ENCODE data around the gene PCNT. TPM values are rescaled to one million over a fixed set of nuclear protein-coding genes. Genes with fewer than 3 reads are reported as not detected.

Gene PCNT
- total RNA-seq, 1 donor from 2014 or later: 18.1 TPM

DNA sequence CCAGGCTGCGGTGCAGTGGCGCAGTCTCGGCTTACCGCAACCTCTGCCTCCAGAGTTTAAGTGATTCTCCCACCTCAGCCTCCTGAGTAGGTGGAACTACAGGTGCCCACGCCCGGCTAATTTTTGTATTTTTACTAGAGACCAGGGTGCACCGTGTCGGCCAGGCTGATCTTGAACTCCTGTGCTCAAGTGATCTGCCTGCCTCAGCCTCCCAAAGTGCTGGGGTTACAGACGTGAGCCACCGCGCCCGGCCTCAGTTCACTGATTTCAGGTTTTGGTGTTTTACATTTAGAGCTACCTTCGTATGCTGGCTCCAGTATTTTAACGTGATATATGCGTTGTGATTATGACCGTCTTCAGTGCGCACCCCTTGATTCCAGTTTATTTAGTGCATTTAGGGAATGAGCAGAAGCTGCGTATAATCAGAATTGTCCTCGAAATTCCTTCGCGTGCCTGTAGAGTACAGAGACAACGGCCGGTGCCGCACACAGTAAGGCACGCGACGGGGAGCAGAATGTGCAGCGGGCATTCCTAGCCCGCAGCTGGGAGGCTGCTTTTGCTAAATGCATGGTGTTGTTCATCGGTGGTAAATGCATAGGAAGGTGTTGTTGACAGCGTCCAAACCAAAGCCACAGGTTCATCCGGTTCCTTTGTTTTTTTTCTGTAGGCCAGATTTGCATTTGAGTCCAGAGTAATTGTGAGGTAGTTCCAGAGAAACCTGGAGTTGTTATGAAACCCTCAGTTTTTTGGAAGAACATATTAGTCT lies 85.9 kb downstream of the PCNT start:
- no peak for ATAC-seq

- ATAC-seq: no peak
Observed at GRCh38 chr21:46410516-46410915, 86.6 kb downstream of the PCNT start.

DNA sequence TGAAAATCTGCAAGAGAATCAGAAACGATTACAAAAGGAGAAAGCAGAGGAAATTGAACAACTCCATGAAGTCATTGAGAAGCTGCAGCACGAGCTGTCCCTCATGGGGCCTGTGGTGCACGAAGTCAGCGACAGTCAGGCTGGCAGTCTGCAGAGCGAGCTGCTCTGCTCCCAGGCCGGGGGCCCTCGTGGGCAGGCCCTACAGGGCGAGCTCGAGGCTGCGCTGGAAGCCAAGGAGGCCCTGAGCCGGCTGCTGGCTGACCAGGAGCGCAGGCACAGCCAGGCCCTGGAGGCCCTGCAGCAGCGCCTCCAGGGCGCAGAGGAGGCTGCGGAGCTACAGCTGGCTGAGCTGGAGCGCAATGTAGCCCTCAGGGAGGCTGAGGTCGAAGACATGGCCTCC lies 87.3 kb downstream of the PCNT start:
- ATAC-seq: peak; percentile 7

GRCh38 chr21:46411691-46412090 lies 87.7 kb downstream of the PCNT start:
- no peak for ATAC-seq

- no peak for ATAC-seq
Observed at GRCh38 chr21:46412521-46413364, 88.8 kb downstream of the PCNT start.

- ATAC-seq: peak; percentile 92
Observed at GRCh38 chr21:46413365-46413696, 89.4 kb downstream of the PCNT start.

GRCh38 chr21:46414965-46415275 lies 91.0 kb downstream of the PCNT start:
- ATAC-seq: no peak

DNA sequence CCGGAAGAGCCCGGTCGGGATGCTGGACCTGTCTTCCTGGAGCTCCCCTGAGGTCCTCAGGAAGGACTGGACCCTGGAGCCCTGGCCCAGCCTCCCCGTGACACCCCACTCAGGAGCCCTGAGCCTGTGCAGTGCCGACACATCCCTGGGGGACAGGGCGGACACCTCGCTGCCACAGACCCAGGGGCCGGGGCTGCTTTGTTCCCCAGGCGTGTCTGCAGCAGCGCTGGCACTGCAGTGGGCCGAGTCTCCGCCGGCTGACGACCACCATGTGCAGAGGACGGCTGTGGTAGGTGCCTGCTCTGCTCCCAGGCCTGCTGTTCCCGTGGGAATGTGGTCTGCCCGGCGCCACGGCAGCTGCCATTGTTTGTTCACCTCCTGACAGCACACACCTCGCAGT lies 92.6 kb downstream of the PCNT start:
- ATAC-seq: peak; percentile 5

- ATAC-seq: no peak
Observed at GRCh38 chr21:46418265-46418946, 94.5 kb downstream of the PCNT start.

DNA sequence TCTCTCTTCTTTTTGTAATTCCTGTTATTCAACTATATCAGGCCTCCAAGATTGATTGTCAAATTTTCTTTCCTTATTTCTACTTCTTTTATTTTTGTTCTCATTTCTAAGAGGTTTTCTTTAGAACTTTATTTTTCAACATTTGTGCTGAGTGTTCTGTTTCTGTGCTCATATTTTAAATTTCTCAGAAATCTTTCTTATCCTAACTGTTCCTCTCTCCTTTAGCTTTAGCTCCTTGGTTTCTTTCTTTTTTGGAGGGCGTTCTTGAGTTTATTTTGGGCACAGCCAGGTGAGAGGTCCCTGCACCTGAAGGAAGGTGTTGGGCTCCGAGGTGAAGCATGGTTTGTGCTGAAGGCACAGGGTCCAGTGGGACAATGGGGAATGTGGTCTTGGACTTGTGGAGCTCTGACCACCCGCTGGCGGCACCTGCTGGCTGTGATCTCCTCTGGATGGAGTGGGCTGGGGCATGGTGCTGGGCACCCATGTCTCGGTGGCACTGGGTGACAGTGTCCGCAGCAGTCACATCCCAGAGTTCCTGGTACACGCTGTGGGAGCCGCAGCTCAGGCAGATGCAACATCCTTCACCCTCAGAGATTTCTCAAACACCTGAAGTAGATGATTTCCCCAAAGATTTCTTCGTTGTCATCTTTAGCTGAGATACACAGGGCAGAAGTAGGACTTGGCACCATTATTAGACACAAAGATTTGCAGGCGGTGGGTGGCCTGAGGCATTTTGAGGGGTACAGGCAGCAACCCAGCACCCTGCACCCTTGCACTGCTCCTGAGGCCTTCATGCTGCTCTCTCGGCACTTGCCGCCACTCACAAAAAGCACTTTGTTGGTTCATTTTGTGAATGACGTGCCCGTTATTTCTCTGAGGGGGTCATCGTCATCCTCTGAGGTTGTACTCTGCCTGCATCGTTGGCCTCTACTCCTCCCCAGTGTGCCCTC lies 96.6 kb downstream of the PCNT start:
- ATAC-seq: no peak

- ATAC-seq: no peak
Observed at GRCh38 chr21:46421191-46421750, 97.3 kb downstream of the PCNT start.

GRCh38 chr21:46421756-46422555 lies 98.0 kb downstream of the PCNT start:
- ATAC-seq: no peak

GRCh38 chr21:46422636-46423241 lies 98.8 kb downstream of the PCNT start:
- no peak for ATAC-seq

DNA sequence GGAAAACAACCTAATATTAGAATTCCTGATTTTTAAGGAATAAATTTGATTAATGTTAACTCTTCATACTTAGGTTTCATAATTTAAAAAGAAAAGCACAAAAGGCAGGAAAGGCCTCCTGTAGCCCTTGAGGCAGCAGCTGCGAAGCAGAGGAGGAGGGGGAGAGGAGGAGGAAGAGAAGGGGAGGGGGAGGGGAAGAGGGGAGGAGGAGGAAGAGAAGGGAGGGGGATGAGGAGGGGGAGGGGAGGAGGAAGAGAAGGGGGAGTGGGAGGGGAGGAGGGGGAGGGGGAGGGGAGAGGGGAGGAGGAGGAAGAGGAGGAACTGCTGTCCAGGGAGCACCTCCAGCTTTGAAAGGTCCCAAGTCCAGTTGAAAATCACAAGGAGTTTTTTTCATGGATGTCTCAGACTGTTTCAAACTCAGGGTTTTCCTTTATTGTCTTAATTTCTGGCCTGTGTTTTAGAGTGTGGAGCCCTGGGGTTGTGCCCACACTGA lies 99.6 kb downstream of the PCNT start:
- ATAC-seq: no peak

GRCh38 chr21:46424039-46424591 lies 100.2 kb downstream of the PCNT start:
- ATAC-seq: peak; percentile 8

GRCh38 chr21:46424621-46425020 lies 100.7 kb downstream of the PCNT start:
- no peak for ATAC-seq

DNA sequence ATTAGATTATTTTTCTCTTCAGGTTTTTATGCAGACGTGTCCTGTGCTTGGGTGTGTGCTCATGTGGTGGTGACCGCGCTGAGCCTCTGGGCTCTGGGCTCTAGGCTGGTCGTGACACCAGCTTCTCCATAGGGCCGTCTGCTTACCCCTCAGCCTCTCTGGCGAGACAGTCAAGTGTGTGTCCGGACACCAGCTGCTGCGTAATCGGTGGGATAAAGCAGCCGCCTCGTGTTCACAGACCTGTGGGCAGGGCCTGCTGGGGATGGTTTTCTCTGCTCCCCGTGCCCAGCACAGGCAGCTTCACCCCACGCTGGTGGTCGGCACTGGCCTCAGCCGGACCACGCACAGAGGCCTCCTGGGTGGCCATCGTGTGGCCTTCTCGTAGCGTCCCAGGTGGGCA lies 101.1 kb downstream of the PCNT start:
- no peak for ATAC-seq

GRCh38 chr21:46425571-46425970 lies 101.6 kb downstream of the PCNT start:
- no peak for ATAC-seq

DNA sequence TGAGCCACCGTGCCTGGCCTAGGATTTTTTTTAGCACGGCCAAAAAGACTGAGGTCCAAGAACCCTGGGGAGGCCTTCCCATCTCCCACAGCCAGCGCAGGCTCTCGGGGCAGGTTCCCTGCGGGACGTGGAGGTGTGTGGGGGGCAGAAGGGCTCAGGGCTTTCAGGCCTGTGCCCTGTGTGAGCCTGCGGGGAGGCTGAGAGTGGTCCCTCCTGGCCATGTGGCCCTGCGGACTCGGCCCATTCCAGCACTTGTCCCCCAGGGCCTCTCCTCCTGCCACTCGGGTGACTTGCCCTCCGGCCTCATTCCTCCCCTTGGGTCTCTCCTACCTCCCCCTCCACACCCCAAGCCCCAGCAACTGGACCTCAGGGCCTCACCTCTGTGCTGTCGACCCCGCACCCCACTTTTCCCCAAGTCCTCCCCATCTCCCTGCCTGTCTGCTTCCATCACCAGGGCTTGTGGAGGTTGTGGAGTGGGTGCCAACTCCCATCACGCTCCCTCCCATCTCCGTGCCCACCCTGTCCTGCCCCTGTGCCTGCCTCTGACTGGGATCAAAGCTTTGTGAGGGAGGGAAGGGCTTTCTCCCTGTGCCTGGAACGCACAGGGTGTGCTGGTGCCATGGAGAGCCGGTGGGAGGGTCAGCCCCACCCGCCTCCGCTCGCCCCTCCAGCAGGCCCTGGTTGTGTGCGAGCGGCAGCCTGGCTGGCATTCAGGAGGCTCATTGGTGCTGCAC lies 102.5 kb downstream of the PCNT start:
- ATAC-seq: no peak

GRCh38 chr21:46427516-46427915 lies 103.6 kb downstream of the PCNT start:
- no peak for ATAC-seq
